Osteocyte (in vitro differentiated cells): Measurements from ENCODE around the gene GPR137B. TPM values are rescaled to one million over a fixed set of nuclear protein-coding genes. Genes with fewer than 3 reads are reported as not detected.

Experiments used
- DNase-seq: peaks from one replicate; pipeline ENCODE4 v3.0.0; 2021; ENCODE audit warnings: mixed read lengths; ENCODE audit not compliant: unreplicated experiment; ENCODE audit errors: extremely low spot score
- H3K27ac Mint-ChIP-seq: one replicate; pipeline ENCODE4 v1.8.0; 2021; ENCODE audit warnings: mild to moderate bottlenecking, mixed read lengths; ENCODE audit not compliant: unreplicated experiment
- H3K27me3 Mint-ChIP-seq: one replicate; pipeline ENCODE4 v1.8.0; 2021; ENCODE audit warnings: mixed read lengths; ENCODE audit not compliant: unreplicated experiment
- H3K36me3 Mint-ChIP-seq: one replicate; pipeline ENCODE4 v1.8.0; 2021; ENCODE audit warnings: mixed read lengths; ENCODE audit not compliant: unreplicated experiment
- H3K4me1 Mint-ChIP-seq: one replicate; pipeline ENCODE4 v1.8.0; 2021; ENCODE audit warnings: mixed read lengths; ENCODE audit not compliant: unreplicated experiment
- H3K4me3 Mint-ChIP-seq: one replicate; pipeline ENCODE4 v1.8.0; 2021; ENCODE audit warnings: mild to moderate bottlenecking, moderate library complexity, mixed read lengths; ENCODE audit not compliant: unreplicated experiment
- H3K9me3 Mint-ChIP-seq: one replicate; pipeline ENCODE4 v1.8.0; 2021; ENCODE audit warnings: mixed read lengths; ENCODE audit not compliant: unreplicated experiment
- CTCF ChIP-seq: fragments of 200-600 bp; sonication (generic); IDR thresholded peaks from 2 replicates; pipeline ENCODE4 v1.5.0; 2021; ENCODE audit warnings: antibody characterized with exemption, mild to moderate bottlenecking, moderate library complexity
- total RNA-seq: library from RNA; stranded (reverse); gene quantifications from 2 replicates; pipeline ENCODE4 v1.2.1, GENCODE V29; 2021

The GPR137B gene
- total RNA-seq, 1 donor from 2014 or later: 17.3 TPM

GRCh38 chr1:236140705-236141446 lies 1.5 kb upstream of the GPR137B start:
- no peaks in the 10 kb centered on the region for H3K9me3 Mint-ChIP-seq
- H3K4me1 Mint-ChIP-seq: peaks cover 31% of the 10 kb centered on the region

GRCh38 chr1:236141447-236142252 lies 689 bp upstream of the GPR137B start:
- no peak for DNase-seq
- Mint-ChIP-seq H3K27ac (peak overlapping the region; percentile 60), H3K36me3 (no peaks in the 10 kb centered on the region), H3K9me3 (no peaks in the 10 kb centered on the region), H3K4me3 (peak overlapping the region; percentile 84), H3K4me1 (peaks cover 31% of the 10 kb centered on the region), H3K27me3 (peaks cover 39% of the 10 kb centered on the region)
- TF ChIP-seq CTCF: no peak

More at GRCh38 chr1:236140705-236141446, 1.5 kb upstream of the GPR137B start:
- no peak for TF ChIP-seq CTCF
- H3K27ac Mint-ChIP-seq: no peak overlapping the region
- DNase-seq: no peak
- peak overlapping the region; percentile 84 for H3K4me3 Mint-ChIP-seq
- peaks cover 44% of the 10 kb centered on the region for H3K27me3 Mint-ChIP-seq
- no peaks in the 10 kb centered on the region for H3K36me3 Mint-ChIP-seq

- DNase-seq: no peak
- Mint-ChIP-seq H3K27me3 (peaks cover 26% of the 10 kb centered on the region), H3K4me3 (peak overlapping the region; percentile 92)
Measured at GRCh38 chr1:236143104-236143948, 987 bp downstream of the GPR137B start.

GRCh38 chr1:236144033-236144432 lies 1.7 kb downstream of the GPR137B start:
- H3K9me3 Mint-ChIP-seq: no peaks in the 10 kb centered on the region
- no peak for TF ChIP-seq CTCF
- no peaks in the 10 kb centered on the region for H3K36me3 Mint-ChIP-seq
- H3K27ac Mint-ChIP-seq: no peak overlapping the region
- H3K4me3 Mint-ChIP-seq: peak overlapping the region; percentile 92
- peaks cover 19% of the 10 kb centered on the region for H3K27me3 Mint-ChIP-seq
- DNase-seq: no peak
- peaks cover 31% of the 10 kb centered on the region for H3K4me1 Mint-ChIP-seq

More at GRCh38 chr1:236143104-236143948, 987 bp downstream of the GPR137B start:
- Mint-ChIP-seq H3K36me3 (no peaks in the 10 kb centered on the region), H3K4me1 (peaks cover 31% of the 10 kb centered on the region), H3K9me3 (no peaks in the 10 kb centered on the region), H3K27ac (peak overlapping the region; percentile 60)
- TF ChIP-seq CTCF: no peak
